Endodermal cell (in vitro differentiated cells): ENCODE measurements around the gene DUXB. TPM values are rescaled to one million over a fixed set of nuclear protein-coding genes. Genes with fewer than 3 reads are reported as not detected.

ENCODE experiments used
- DNase-seq: peaks from one replicate; pipeline ENCODE4 v3.0.0-alpha.2; 2017
- H3K27ac ChIP-seq: 2 replicates; pipeline ENCODE4 v1.5.1; 2013; ENCODE audit warnings: mild to moderate bottlenecking, low read depth, low read length, moderate library complexity
- H3K27me3 ChIP-seq: 2 replicates; pipeline ENCODE4 v1.6.1; 2013; ENCODE audit warnings: mild to moderate bottlenecking, low read length, moderate library complexity; ENCODE audit not compliant: insufficient read depth, control insufficient read depth, poor library complexity, severe bottlenecking
- H3K36me3 ChIP-seq: 2 replicates; pipeline ENCODE4 v1.7.0; 2013; ENCODE audit warnings: mild to moderate bottlenecking, low read length, moderate library complexity; ENCODE audit not compliant: control insufficient read depth, insufficient read depth
- H3K4me1 ChIP-seq: one replicate; pipeline ENCODE4 v1.7.0; 2013; ENCODE audit warnings: low read length; ENCODE audit not compliant: control insufficient read depth, insufficient read depth
- H3K4me3 ChIP-seq: 2 replicates; pipeline ENCODE4 v1.5.1; 2013; ENCODE audit warnings: mild to moderate bottlenecking, low read length, moderate library complexity
- H3K9ac ChIP-seq: 2 replicates; pipeline ENCODE4 v1.6.1; 2013; ENCODE audit warnings: mild to moderate bottlenecking, low read length, moderate library complexity; ENCODE audit not compliant: poor library complexity, severe bottlenecking; ENCODE audit errors: extremely low read depth
- H3K9me3 ChIP-seq: 2 replicates; pipeline ENCODE4 v1.6.1; 2013; ENCODE audit warnings: mild to moderate bottlenecking, low read length, moderate library complexity; ENCODE audit not compliant: control insufficient read depth
- H3K27ac Mint-ChIP-seq: 2 replicates; pipeline ENCODE4 v1.8.0; 2020; ENCODE audit warnings: mixed read lengths
- H3K27me3 Mint-ChIP-seq: 2 replicates; pipeline ENCODE4 v1.8.0; 2021; ENCODE audit warnings: mild to moderate bottlenecking, mixed read lengths; ENCODE audit not compliant: insufficient read depth
- H3K36me3 Mint-ChIP-seq: 2 replicates; pipeline ENCODE4 v1.8.0; 2020; ENCODE audit warnings: low read depth, mixed read lengths
- H3K4me1 Mint-ChIP-seq: 2 replicates; pipeline ENCODE4 v1.8.0; 2020; ENCODE audit warnings: mixed read lengths
- H3K4me3 Mint-ChIP-seq: 2 replicates; pipeline ENCODE4 v1.8.0; 2020; ENCODE audit warnings: mild to moderate bottlenecking, moderate library complexity, mixed read lengths
- H3K9me3 Mint-ChIP-seq: 2 replicates; pipeline ENCODE4 v1.8.0; 2020; ENCODE audit warnings: mild to moderate bottlenecking, mixed read lengths
- WGBS, 2 experiments: methylation state at CpG; one replicate each; pipeline versions ENCODE4 v1.1.5 to v1.1.7; 2013; ENCODE audit warnings: missing lambda C conversion rate in 2 of 2, mixed read lengths in 1 of 2; ENCODE audit not compliant: insufficient coverage in 1 of 2, insufficient read length in 1 of 2; 5-methylcytosine and 5-hydroxymethylcytosine counted together
- total RNA-seq, 2 donors: library from RNA; stranded (reverse); fragmentation: NEBNext Ultra II Directional in 1 of 2; extraction: Animal tissue kit (Norgen Biotek cat#: 25700) in 1 of 2; gene quantifications; 2 replicates in 1 of 2; 3 replicates in 1 of 2; pipeline ENCODE4 v1.2.1, GENCODE V29; 2021
- TF ChIP-seq, protein P1 (sequence below): fragments of 200-600 bp; sonication (generic); conservative IDR thresholded peaks from 2 replicates; pipeline ENCODE4 v1.5.0; 2021; ENCODE audit warnings: antibody characterized with exemption, mild to moderate bottlenecking

DUXB gene
- total RNA-seq, 2 donors from 2014 or later: not detected

GRCh38 chr16:75733305-75734211 is 32.3 kb upstream of the DUXB start:
- peaks cover 10% of the 10 kb centered on the region for H3K4me1 Mint-ChIP-seq
- TF ChIP-seq, protein P1, sequence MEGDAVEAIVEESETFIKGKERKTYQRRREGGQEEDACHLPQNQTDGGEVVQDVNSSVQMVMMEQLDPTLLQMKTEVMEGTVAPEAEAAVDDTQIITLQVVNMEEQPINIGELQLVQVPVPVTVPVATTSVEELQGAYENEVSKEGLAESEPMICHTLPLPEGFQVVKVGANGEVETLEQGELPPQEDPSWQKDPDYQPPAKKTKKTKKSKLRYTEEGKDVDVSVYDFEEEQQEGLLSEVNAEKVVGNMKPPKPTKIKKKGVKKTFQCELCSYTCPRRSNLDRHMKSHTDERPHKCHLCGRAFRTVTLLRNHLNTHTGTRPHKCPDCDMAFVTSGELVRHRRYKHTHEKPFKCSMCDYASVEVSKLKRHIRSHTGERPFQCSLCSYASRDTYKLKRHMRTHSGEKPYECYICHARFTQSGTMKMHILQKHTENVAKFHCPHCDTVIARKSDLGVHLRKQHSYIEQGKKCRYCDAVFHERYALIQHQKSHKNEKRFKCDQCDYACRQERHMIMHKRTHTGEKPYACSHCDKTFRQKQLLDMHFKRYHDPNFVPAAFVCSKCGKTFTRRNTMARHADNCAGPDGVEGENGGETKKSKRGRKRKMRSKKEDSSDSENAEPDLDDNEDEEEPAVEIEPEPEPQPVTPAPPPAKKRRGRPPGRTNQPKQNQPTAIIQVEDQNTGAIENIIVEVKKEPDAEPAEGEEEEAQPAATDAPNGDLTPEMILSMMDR: no peak
- Histone ChIP-seq H3K4me3 (no peak overlapping the region), H3K36me3 (no peaks in the 10 kb centered on the region), H3K9ac (no peak overlapping the region), H3K27ac (no peak overlapping the region), H3K9me3 (no peaks in the 10 kb centered on the region), H3K4me1 (no peaks in the 10 kb centered on the region), H3K27me3 (no peaks in the 10 kb centered on the region)
- H3K27me3 Mint-ChIP-seq: peaks cover 10% of the 10 kb centered on the region
- 72 to 86% methylated on average over 3 to 6 of the region's 6 CpGs for WGBS, 2 experiments
- peaks cover 15% of the 10 kb centered on the region for H3K9me3 Mint-ChIP-seq
- DNase-seq: no peak
- H3K27ac Mint-ChIP-seq: no peak overlapping the region
- H3K4me3 Mint-ChIP-seq: no peak overlapping the region
- H3K36me3 Mint-ChIP-seq: no peaks in the 10 kb centered on the region

DNA sequence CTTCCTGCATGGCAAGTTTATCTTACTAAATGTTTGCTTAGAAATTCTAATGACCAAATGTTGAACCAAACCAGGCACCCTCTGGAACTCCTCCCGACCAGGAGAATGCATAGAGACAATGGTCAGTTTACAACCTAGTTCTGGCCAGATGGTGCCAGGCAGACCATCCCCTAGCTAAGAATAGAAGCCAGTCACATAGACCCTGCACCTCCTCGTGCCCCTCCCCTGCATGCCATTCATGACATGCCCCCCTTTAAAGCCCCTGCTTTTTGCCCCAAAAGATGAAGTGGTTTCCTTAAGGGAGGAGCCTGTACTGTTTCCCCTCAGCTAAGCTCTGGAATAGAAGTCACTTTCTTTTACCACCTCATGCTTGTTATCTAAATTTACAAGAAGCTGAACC is 31.6 kb upstream of the DUXB start:
- Mint-ChIP-seq H3K9me3 (peaks cover 11% of the 10 kb centered on the region), H3K36me3 (no peaks in the 10 kb centered on the region), H3K4me1 (peaks cover 10% of the 10 kb centered on the region), H3K27me3 (peaks cover 6% of the 10 kb centered on the region), H3K27ac (no peak overlapping the region), H3K4me3 (no peak overlapping the region)
- TF ChIP-seq, protein P1: no peak
- H3K27me3 ChIP-seq: no peaks in the 10 kb centered on the region
- no peaks in the 10 kb centered on the region for H3K36me3 ChIP-seq
- H3K4me3 ChIP-seq: no peak overlapping the region
- H3K9me3 ChIP-seq: no peaks in the 10 kb centered on the region
- 63 to 77% methylated on average over 2 of the region's 2 CpGs for WGBS, 2 experiments
- H3K4me1 ChIP-seq: no peaks in the 10 kb centered on the region
- DNase-seq: no peak
- no peak overlapping the region for H3K9ac ChIP-seq
- H3K27ac ChIP-seq: no peak overlapping the region

DNA sequence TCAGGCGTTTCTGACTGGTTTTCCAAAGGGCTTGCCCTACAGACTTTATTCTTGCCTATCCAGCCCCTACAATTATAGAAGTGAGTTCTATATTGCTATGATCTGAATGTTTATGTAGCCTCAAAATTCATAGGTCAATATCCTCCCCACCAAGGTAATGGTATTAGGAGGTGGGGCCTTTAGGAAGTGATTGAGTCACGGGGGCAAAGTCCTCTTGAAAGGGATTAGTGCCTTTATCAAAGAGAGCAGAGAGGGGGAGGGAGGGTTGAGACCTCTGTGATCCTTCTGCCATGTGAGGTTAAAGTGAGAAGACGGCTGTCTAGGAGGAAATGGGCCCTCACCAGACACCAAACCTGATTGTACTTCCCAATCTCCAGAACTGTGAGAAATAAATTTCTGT is 26.0 kb upstream of the DUXB start:
- Mint-ChIP-seq H3K27ac (no peak overlapping the region), H3K36me3 (no peaks in the 10 kb centered on the region), H3K9me3 (peaks cover 7% of the 10 kb centered on the region), H3K4me3 (no peak overlapping the region), H3K4me1 (no peaks in the 10 kb centered on the region), H3K27me3 (peaks cover 3% of the 10 kb centered on the region)
- Histone ChIP-seq H3K4me3 (no peak overlapping the region), H3K27ac (no peak overlapping the region), H3K4me1 (no peaks in the 10 kb centered on the region), H3K9me3 (no peaks in the 10 kb centered on the region), H3K36me3 (no peaks in the 10 kb centered on the region), H3K9ac (no peak overlapping the region), H3K27me3 (no peaks in the 10 kb centered on the region)
- DNase-seq: no peak
- WGBS, 2 experiments: 67 to 86% methylated on average over 1 to 2 of the region's 3 CpGs
- TF ChIP-seq, protein P1: no peak
